K562 (cell line): ENCODE data around the gene MSL3. TPM values are rescaled to one million over a fixed set of nuclear protein-coding genes. Genes with fewer than 3 reads are reported as not detected.

Source experiments
- ATAC-seq: fragments of 200-7000 bp; cut with Tn5 transposase; 3 replicates; pipeline ENCODE4 v1.9.1; 2020; ENCODE audit warnings: moderate library complexity
- BruUV-seq: library from RNA; stranded (reverse); fragments of 400-500 nt; replicated peaks from 2 replicates; lab custom pipeline; 2021; lab: Mats Ljungman, UMichigan
- CTCF ChIA-PET: fragments of 300-600 bp; formaldehyde crosslinking; extraction: SDS; loops from one replicate; lab custom pipeline; 2021; ENCODE audit warnings: low intra/inter-chr PET ratio; lab: Yijun Ruan, JAX
- POLR2A ChIA-PET: fragments of 300-600, 350-650 bp; sonication (Branson Sonifier 250); formaldehyde crosslinking; extraction: SDS; loops from one replicate; lab custom pipeline; 2021; ENCODE audit warnings: antibody characterized with exemption, inconsistent platforms; lab: Yijun Ruan, JAX
- DNase-seq, 4 experiments: peaks; one replicate each; pipeline versions ENCODE4 v3.0.0 to v3.0.0-alpha.2; 2011 to 2018; ENCODE audit warnings: low spot score in 3 of 4, mixed read lengths in 3 of 4; ENCODE audit errors: extremely low read depth in 1 of 4
- FAIRE-seq: peaks from 2 replicates; lab custom pipeline; 2011; peaks lifted over from hg19 to GRCh38; lab: Jason Lieb, UNC
- H2AFZ ChIP-seq: 2 replicates; pipeline ENCODE4 v1.6.0; 2011; ENCODE audit warnings: low read depth, low read length, control low read depth, inconsistent platforms
- H3K27ac ChIP-seq: fragments of 200-600 bp; 3 replicates; pipeline ENCODE4 v1.8.0; 2011; ENCODE audit warnings: low read depth, mild to moderate bottlenecking, control low read depth, inconsistent platforms, low read length, moderate library complexity, mixed read lengths; ENCODE audit errors: extremely low read depth
- H3K27me3 ChIP-seq, 2 experiments: fragments of 300-600 bp in 1 of 2; 2 replicates in 1 of 2; 3 replicates in 1 of 2; pipeline versions ENCODE4 v1.6.0 to v1.8.0; 2011; ENCODE audit warnings: inconsistent platforms in 2 of 2, low read length in 2 of 2, mild to moderate bottlenecking in 1 of 2, mixed read lengths in 1 of 2, moderate library complexity in 1 of 2; ENCODE audit not compliant: control insufficient read depth in 2 of 2, insufficient read depth in 2 of 2
- H3K36me3 ChIP-seq: fragments of 300-600 bp; 3 replicates; pipeline ENCODE4 v1.8.0; 2011; ENCODE audit warnings: mild to moderate bottlenecking, low read length, inconsistent platforms; ENCODE audit not compliant: control insufficient read depth, insufficient read depth
- H3K4me1 ChIP-seq, 2 experiments: fragments of 200-600 bp in 1 of 2; replicated peaks in 1 of 2; 2 replicates in 1 of 2; 3 replicates in 1 of 2; pipeline versions ENCODE4 v1.5.1 to v1.8.0; 2011; ENCODE audit warnings: inconsistent platforms in 2 of 2, low read length in 2 of 2, mild to moderate bottlenecking in 1 of 2, mixed read lengths in 1 of 2, moderate library complexity in 1 of 2; ENCODE audit not compliant: control insufficient read depth in 2 of 2, insufficient read depth in 2 of 2
- H3K4me2 ChIP-seq: 2 replicates; pipeline ENCODE4 v1.6.1; 2011; ENCODE audit warnings: low read length, control low read depth, inconsistent platforms, mixed read lengths; ENCODE audit not compliant: insufficient read depth
- H3K4me3 ChIP-seq: fragments of 200-600 bp; sonication (generic), shearing (Covaris generic); 2 replicates; pipeline ENCODE4 v1.5.1; 2016; ENCODE audit warnings: control low read depth, inconsistent platforms
- H3K79me2 ChIP-seq: fragments of 200-600 bp; 3 replicates; pipeline ENCODE4 v1.8.0; 2011; ENCODE audit warnings: low read length, inconsistent platforms; ENCODE audit not compliant: control insufficient read depth, insufficient read depth
- H3K9ac ChIP-seq, 2 experiments: 2 replicates each; pipeline versions ENCODE4 v1.6.0 to v1.6.1; 2011; ENCODE audit warnings: low read depth in 2 of 2, low read length in 2 of 2, control low read depth in 1 of 2, inconsistent platforms in 1 of 2, mild to moderate bottlenecking in 1 of 2, mixed read lengths in 1 of 2; ENCODE audit not compliant: insufficient read depth in 1 of 2
- H3K9me1 ChIP-seq: one replicate; pipeline ENCODE4 v1.6.0; 2011; ENCODE audit warnings: inconsistent platforms, mild to moderate bottlenecking, low read length, moderate library complexity; ENCODE audit not compliant: control insufficient read depth, insufficient read depth
- H3K9me3 ChIP-seq: replicated peaks from 2 replicates; pipeline ENCODE4 v1.5.1; 2011; ENCODE audit warnings: low read depth, low read length, inconsistent platforms; ENCODE audit not compliant: control insufficient read depth, insufficient read depth
- H4K20me1 ChIP-seq: replicated peaks from 2 replicates; pipeline ENCODE4 v1.6.1; 2011; ENCODE audit warnings: low read length, inconsistent platforms, mixed read lengths; ENCODE audit not compliant: control insufficient read depth, insufficient read depth
- CCNT2 ChIP-seq: IDR thresholded peaks from 2 replicates; pipeline ENCODE4 v1.6.1; 2011; ENCODE audit warnings: borderline replicate concordance, low read depth, mild to moderate bottlenecking, moderate library complexity, mixed read lengths, low read length; ENCODE audit not compliant: insufficient read length; ENCODE audit errors: extremely low read depth
- DACH1 ChIP-seq: fragments of 450-650 bp; IDR thresholded peaks from 2 replicates; pipeline ENCODE4 v1.6.1; 2018; ENCODE audit not compliant: partially characterized antibody
- DNMT1 ChIP-seq: fragments of 450-650 bp; IDR thresholded peaks from 2 replicates; pipeline ENCODE4 v1.6.1; 2016; ENCODE audit warnings: antibody characterized with exemption, mild to moderate bottlenecking
- POLR2H ChIP-seq: IDR thresholded peaks from 2 replicates; pipeline ENCODE4 v1.6.1; 2016; ENCODE audit warnings: missing genetic modification characterization, low read depth, mild to moderate bottlenecking, control low read depth, missing compliant biosample characterization, moderate library complexity
- SMAD1 ChIP-seq: fragments of 150-350 bp; IDR thresholded peaks from 2 replicates; pipeline ENCODE4 v1.6.1; 2014; ENCODE audit warnings: low read length, low read depth; ENCODE audit not compliant: partially characterized antibody
- SREBF1 ChIP-seq: fragments of 150-350 bp; IDR thresholded peaks from 2 replicates; pipeline ENCODE4 v1.6.1; 2014; ENCODE audit warnings: antibody characterized with exemption, low read depth, low read length, borderline replicate concordance
- ZNF23 ChIP-seq: fragments of 250-450 bp; sonication (Bioruptor Pico); IDR thresholded peaks from 2 replicates; pipeline ENCODE4 v1.4.0; 2020; ENCODE audit warnings: mild to moderate bottlenecking
- ZNF347 ChIP-seq: fragments of 450-650 bp; formaldehyde crosslinking; IDR thresholded peaks from 2 replicates; pipeline ENCODE4 v1.4.0; 2020; ENCODE audit warnings: low read depth, mild to moderate bottlenecking, moderate library complexity
- ZNF79 ChIP-seq: fragments of 250-450 bp; sonication (Bioruptor Pico); IDR thresholded peaks from 2 replicates; pipeline ENCODE4 v1.4.0; 2020; ENCODE audit warnings: low read depth, mild to moderate bottlenecking, moderate library complexity
- WGBS: fragments of 100-300 bp; shearing (Covaris generic); methylation state at CpG from one replicate; pipeline ENCODE4 v1.1.6; 2016; ENCODE audit warnings: low coverage, mixed read lengths; ENCODE audit not compliant: insufficient coverage; ENCODE audit errors: missing lambda C conversion rate; 5-methylcytosine and 5-hydroxymethylcytosine counted together
- in situ Hi-C: fragments of 300-500 bp; cut with MboI; formaldehyde crosslinking; loops from 4 replicates; pipeline ENCODE4 v1.15.0; 2018; ENCODE audit warnings: inconsistent platforms, mixed read lengths
- intact Hi-C: fragments of 100-400 bp; cut with micrococcal nuclease; formaldehyde crosslinking; loops from 2 replicates; pipeline ENCODE4 v1.14.2; 2022
- polyA plus RNA-seq, 8 experiments: library from polyadenylated mRNA; depleted of rRNA in 4 of 8; stranded (reverse) in 5 of 8; unstranded in 3 of 8; fragments of >200 nt; fragmentation: Nextera tagmentation in 2 of 8; fragmentation: Illumina TruSeq in 1 of 8; extraction: Ambion mirVana in 2 of 8; extraction: Trizol in 1 of 8; gene quantifications; 2 replicates each; pipeline versions ENCODE4 v1.2.1 to v1.2.3, GENCODE V29; 2011 to 2014; ENCODE audit warnings: inconsistent platforms in 1 of 8, missing spikeins in 1 of 8
- total RNA-seq, 7 experiments: library from RNA; depleted of rRNA in 6 of 7; stranded (reverse); fragments of >200 nt in 6 of 7; fragmentation: Illumina TruSeq in 2 of 7; extraction: Trizol in 2 of 7; gene quantifications; 2 replicates each; pipeline versions ENCODE4 v1.2.1 to v1.2.3, GENCODE V29; 2011 to 2021; ENCODE audit warnings: low replicate concordance in 1 of 7

Gene MSL3
- total and polyA plus RNA-seq, 9 of the 15 experiments (the other 6 are each of a cell fraction or from before 2014, with no cell fraction given): 21.3 to 39.9 (median 27.1) TPM

- intact Hi-C loops (loop anchor here (5.0 kb wide), 2 partner anchors 120 to 915 kb away; no protein-coding TSS in a partner anchor), in situ Hi-C loops (no loop called here)
- no peaks in the 10 kb centered on the region for H3K9me1 ChIP-seq
- 4% methylated on average over 5 of the region's 5 CpGs for WGBS
- no peaks in the 10 kb centered on the region; a peak in 1 of 5 replicates for H3K27me3 ChIP-seq
- FAIRE-seq: no peak
- no peaks in the 10 kb centered on the region for H3K36me3 ChIP-seq
- H3K9me3 ChIP-seq: no peaks in the 10 kb centered on the region
- no peak for DNase-seq
- TF ChIP-seq CCNT2: no peak
- TF ChIP-seq SMAD1: no peak
- no peak for TF ChIP-seq POLR2H (tag)
- no peak for TF ChIP-seq DACH1
- TF ChIP-seq ZNF347 (CRISPR knock-in tag): no peak
- TF ChIP-seq SREBF1: no peak
- TF ChIP-seq ZNF23 (CRISPR knock-in tag): no peak
- TF ChIP-seq ZNF79 (CRISPR knock-in tag): no peak
- TF ChIP-seq DNMT1: no peak
- CTCF ChIA-PET: no interaction called here
- no peak overlapping the region for H3K27ac ChIP-seq
- no peak overlapping the region for H3K4me2 ChIP-seq
- no peaks in the 10 kb centered on the region for H4K20me1 ChIP-seq
- no peak overlapping the region for H3K4me3 ChIP-seq
- peaks cover 0 to 4% of the 10 kb centered on the region in 2 experiments; a peak in 1 of 5 replicates for H3K4me1 ChIP-seq
- POLR2A ChIA-PET: no interaction called here
- no TSS peak for BruUV-seq
- H3K9ac ChIP-seq: no peak overlapping the region
- no peak for ATAC-seq
- no peak overlapping the region for H2AFZ ChIP-seq
- H3K79me2 ChIP-seq: no peaks in the 10 kb centered on the region
These were observed 28.8 kb downstream of the MSL3 start for GRCh38 chrX:11786862-11787261.
